Measurements from ENCODE around the gene MACROD2. TPM values are rescaled to one million over a fixed set of nuclear protein-coding genes. Genes with fewer than 3 reads are reported as not detected.
"Not testable (repeated sequence)": the region's sequence is repeated elsewhere in the genome, so short reads cannot be mapped to it uniquely, and the experiment has no call there.

The MACROD2 gene
- total and polyA plus RNA-seq, 7 donors = 0.20 to 4.8 (median 0.87) TPM

GRCh38 chr20:15196547-15197255 lies 1201.4 kb downstream of the MACROD2 start:
- intact Hi-C loops (cut with DNase I) = no loop called here
- no peaks in the 10 kb centered on the region for H3K9me3 ChIP-seq
- 79 to 92% (median 89%) methylated on average over 3 of the region's 3 CpGs for WGBS, 3 donors
- no peak overlapping the region for H3K27ac ChIP-seq
- TF ChIP-seq CTCF (IDR thresholded peaks at IDR 0.05) = no peak
- H3K4me3 ChIP-seq = no peak overlapping the region
- no peaks in the 10 kb centered on the region for H3K4me1 ChIP-seq
- no peaks in the 10 kb centered on the region for H3K36me3 ChIP-seq (ENCODE audit: insufficient read depth in 1 of 2, low read depth in 1 of 2)
- no peaks in the 10 kb centered on the region for H3K27me3 ChIP-seq (ENCODE audit: insufficient read depth in 3 of 3, low read length in 2 of 3)
- ATAC-seq (no peak), DNase-seq (no peak)

- ATAC-seq; H3K9me3 ChIP-seq; H3K27me3 ChIP-seq (ENCODE audit: insufficient read depth in 3 of 3, low read length in 2 of 3); DNase-seq; H3K4me3 ChIP-seq; H3K27ac ChIP-seq; H3K4me1 ChIP-seq; intact Hi-C loops (cut with DNase I); H3K36me3 ChIP-seq (ENCODE audit: insufficient read depth in 1 of 2, low read depth in 1 of 2): not testable (repeated sequence)
- 87 to 96% (median 95%) methylated on average over 10 of the region's 10 CpGs for WGBS, 3 donors
Measured at GRCh38 chr20:15198017-15198416, 1202.7 kb downstream of the MACROD2 start.

- H3K9me3 ChIP-seq = peaks cover 3% of the 10 kb centered on the region
- ATAC-seq (no peak), DNase-seq (no peak)
- no peaks in the 10 kb centered on the region for H3K4me1 ChIP-seq
- no peak overlapping the region for H3K4me3 ChIP-seq
- no peak for TF ChIP-seq CTCF (IDR thresholded peaks at IDR 0.05)
- intact Hi-C loops (cut with DNase I) = no loop called here
- no peak overlapping the region for H3K27ac ChIP-seq
- no peaks in the 10 kb centered on the region for H3K27me3 ChIP-seq (ENCODE audit: insufficient read depth in 3 of 3, low read length in 2 of 3)
- 81 to 89% (median 89%) methylated on average over 1 of the region's 1 CpG for WGBS, 3 donors
- no peaks in the 10 kb centered on the region for H3K36me3 ChIP-seq (ENCODE audit: insufficient read depth in 1 of 2, low read depth in 1 of 2)
Measured at GRCh38 chr20:15199698-15200097, 1204.4 kb downstream of the MACROD2 start.

GRCh38 chr20:15200147-15200565 lies 1204.8 kb downstream of the MACROD2 start:
- intact Hi-C loops (cut with DNase I) = no loop called here

GRCh38 chr20:15201602-15202001 lies 1206.3 kb downstream of the MACROD2 start:
- ATAC-seq = no peak
- TF ChIP-seq CTCF (IDR thresholded peaks at IDR 0.05) = no peak
- Histone ChIP-seq H3K27ac (no peak overlapping the region), H3K9me3 (peaks cover 3% of the 10 kb centered on the region), H3K27me3 (ENCODE audit: insufficient read depth in 3 of 3, low read length in 2 of 3) (no peaks in the 10 kb centered on the region), H3K36me3 (ENCODE audit: insufficient read depth in 1 of 2, low read depth in 1 of 2) (no peaks in the 10 kb centered on the region), H3K4me1 (no peaks in the 10 kb centered on the region), H3K4me3 (no peak overlapping the region)
- no peak for DNase-seq
- 77 to 81% (median 80%) methylated on average over 1 of the region's 1 CpG for WGBS, 3 donors
- intact Hi-C loops (cut with DNase I) = no loop called here

More at GRCh38 chr20:15200147-15200565, 1204.8 kb downstream of the MACROD2 start:
- no peak for DNase-seq
- H3K36me3 ChIP-seq (ENCODE audit: insufficient read depth in 1 of 2, low read depth in 1 of 2) = no peaks in the 10 kb centered on the region
- no peaks in the 10 kb centered on the region for H3K27me3 ChIP-seq (ENCODE audit: insufficient read depth in 3 of 3, low read length in 2 of 3)
- H3K27ac ChIP-seq = no peak overlapping the region
- H3K9me3 ChIP-seq = peaks cover 3% of the 10 kb centered on the region
- ATAC-seq = no peak
- no peak for TF ChIP-seq CTCF (IDR thresholded peaks at IDR 0.05)
- no peaks in the 10 kb centered on the region for H3K4me1 ChIP-seq
- no peak overlapping the region for H3K4me3 ChIP-seq
- 86 to 94% (median 91%) methylated on average over 1 of the region's 1 CpG for WGBS, 3 donors

Data from psoas muscle (tissue), 8 donors.